ENCODE measurements around the gene LCP2.

LCP2 gene

GRCh38 chr5:170296036-170296934 is 1.3 kb downstream of the LCP2 start:
- no peak for DNase-seq (ENCODE audit: low read depth)

- no peak for DNase-seq (ENCODE audit: low read depth)
Measured at GRCh38 chr5:170294556-170294955, 3.0 kb downstream of the LCP2 start.

DNA sequence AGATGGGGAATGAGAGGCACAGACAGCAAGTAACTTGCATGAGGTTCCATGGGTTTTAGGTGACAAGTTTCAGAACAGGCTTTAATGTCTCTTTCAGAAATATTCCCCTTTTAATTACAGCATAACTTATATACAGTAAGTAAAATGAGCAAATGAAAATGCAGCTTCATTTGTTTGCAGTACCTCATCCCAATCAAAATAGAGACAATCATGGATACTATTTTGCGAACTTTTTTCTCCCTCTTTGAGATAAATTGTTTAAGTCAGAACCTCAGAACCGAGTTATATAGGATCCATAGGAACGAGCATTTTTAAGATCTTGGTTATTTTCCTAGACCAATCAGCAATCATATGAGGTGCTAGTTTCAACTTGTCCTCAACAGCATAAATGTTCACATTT is 3.5 kb downstream of the LCP2 start:
- no peak for DNase-seq (ENCODE audit: low read depth)

GRCh38 chr5:170293273-170293672 is 4.3 kb downstream of the LCP2 start:
- DNase-seq (ENCODE audit: low read depth): no peak

DNA sequence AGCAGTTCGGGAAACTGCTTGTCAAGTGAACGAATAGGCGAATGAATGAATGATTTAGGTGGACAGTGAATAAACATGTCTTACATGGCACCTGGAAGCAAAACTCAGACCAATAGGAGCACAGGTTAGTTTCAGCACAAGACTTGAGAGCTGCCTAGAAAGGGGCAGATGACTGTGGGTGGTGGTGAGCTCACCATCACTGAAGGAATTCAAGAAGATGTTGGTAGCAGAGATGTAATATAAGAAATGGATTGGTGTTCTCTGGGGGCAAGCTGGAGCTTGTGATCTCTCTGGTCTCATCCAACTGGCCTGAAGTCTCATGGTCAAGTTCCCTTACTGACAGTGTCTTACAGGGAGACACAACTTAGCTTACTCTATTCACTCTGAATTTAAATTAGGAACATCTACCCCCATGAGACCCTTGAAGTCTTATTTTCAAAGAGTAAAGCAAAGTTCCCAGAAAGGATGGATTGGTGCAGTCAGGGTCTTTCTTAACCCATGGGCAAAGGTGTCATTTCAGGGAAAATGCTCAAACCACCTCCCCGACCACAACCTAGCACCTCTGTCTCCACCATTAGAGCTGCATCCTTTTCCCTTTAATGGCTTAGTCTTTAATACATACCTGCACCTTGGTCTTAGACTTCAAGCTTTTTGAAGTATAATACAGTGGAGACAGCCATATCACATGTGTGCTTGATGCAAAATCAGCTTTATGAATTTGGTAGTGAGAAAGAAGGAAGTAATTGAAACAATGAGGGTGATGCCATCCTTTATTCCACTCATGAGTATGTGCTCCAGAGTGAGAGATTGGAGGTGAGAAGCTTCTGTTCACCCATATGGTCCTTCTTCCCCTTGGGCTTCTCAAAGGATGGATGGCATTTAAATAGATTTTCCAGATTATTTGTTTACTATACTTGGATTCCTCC is 5.1 kb downstream of the LCP2 start:
- no peak for DNase-seq (ENCODE audit: low read depth)

GRCh38 chr5:170290498-170290897 is 7.1 kb downstream of the LCP2 start:
- DNase-seq (ENCODE audit: low read depth): no peak

- DNase-seq (ENCODE audit: low read depth): no peak
Measured at GRCh38 chr5:170289764-170290163, 7.8 kb downstream of the LCP2 start.

GRCh38 chr5:170289121-170289520 is 8.5 kb downstream of the LCP2 start:
- no peak for DNase-seq (ENCODE audit: low read depth)

DNA sequence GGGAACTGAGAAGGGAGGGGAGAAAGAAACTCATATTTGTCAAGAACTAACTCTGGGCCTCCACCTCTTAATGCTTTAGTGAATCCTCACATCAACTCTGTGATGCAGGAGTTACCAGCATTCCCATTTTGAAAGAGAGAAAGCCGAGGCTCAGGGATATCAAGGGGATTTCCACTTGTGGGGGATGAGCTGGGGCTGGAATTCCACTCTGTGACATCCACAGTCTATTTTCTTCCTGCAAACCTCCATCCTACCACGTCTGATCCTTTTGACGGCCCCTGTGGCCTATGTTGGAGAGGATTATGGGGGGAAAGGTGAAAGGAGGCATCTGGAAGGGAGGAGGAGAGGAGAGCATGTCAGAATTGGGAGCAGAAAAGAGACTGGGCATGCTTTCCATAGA is 9.0 kb downstream of the LCP2 start:
- DNase-seq (ENCODE audit: low read depth): no peak

DNA sequence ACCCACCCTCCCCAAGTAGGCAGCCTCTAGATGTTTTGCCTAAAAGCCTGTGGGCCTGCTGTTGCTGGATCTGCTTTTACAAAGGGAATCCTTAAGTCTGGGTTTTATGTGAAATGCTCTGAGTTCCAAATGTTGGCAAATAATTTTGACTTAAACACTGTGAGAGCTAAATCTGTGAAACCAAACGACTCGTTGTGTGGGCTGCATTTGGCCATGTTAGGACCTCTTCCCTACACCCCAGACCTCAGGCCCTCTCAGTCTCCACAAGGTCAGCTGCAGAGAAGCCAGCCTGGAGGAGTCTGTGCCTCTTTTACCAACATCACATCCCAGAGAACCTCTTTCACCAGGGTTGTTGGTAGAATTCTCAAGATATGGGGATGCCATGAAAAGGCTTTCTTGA is 9.4 kb downstream of the LCP2 start:
- no peak for DNase-seq (ENCODE audit: low read depth)

DNA sequence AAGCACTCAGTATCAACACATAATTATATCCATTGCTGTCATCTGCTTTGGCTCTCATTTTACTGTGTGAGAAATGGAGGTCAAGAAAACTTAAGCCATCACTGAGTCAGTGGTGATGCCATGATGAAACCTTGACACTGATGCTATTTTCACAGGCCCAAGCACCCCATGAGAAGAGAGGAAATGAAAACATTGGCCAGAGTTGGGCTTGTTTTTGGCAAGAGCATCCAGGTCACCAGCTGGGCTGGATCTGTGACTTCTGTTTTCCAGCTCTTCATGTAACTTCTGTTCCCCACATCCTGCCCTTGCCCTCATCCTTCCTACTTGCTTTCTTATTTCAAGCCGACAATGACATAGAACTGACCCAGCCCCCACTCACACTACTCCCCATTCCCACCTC is 10.0 kb downstream of the LCP2 start:
- DNase-seq (ENCODE audit: low read depth): no peak

GRCh38 chr5:170286386-170286925 is 11.1 kb downstream of the LCP2 start:
- DNase-seq (ENCODE audit: low read depth): no peak

DNA sequence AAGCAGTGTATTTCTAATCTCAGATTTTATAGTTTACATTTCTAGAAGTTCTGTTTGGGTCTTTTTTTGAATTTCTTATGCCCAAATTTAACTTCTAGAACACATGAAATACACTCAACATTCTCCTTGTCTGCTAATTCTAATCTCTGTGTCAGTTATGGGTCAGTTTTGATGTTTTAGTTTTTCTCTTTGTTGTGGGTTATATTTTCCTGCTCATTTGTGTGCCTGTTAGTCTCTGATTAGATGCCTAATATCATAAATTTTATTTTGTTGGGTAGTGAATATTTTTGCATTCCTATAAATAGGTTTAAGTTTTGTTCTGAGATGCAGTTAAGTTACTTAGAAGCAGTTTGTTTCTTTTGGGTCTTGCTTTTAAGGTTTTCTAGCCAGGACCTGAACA is 12.4 kb downstream of the LCP2 start:
- no peak for DNase-seq (ENCODE audit: low read depth)

DNA sequence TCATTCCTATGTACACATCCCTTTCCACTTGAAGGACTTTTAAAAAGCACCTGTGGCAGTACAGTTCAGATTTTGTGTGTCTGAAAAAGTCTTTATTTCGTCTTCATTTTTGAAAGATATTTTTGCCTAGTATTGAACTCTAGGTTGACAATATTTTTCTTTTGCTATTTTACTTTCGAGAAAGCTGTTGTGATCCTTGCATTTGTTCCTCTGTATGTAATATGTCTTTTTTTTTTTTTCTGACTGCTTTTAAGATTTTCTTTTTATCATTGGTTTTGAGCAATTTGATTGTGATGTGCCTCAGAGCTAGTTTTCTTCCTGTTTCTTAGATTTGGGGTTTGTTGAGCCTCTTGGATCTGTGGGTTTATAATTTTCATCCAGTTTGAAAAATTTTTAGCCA is 13.3 kb downstream of the LCP2 start:
- DNase-seq (ENCODE audit: low read depth): no peak

GRCh38 chr5:170283296-170283695 is 14.3 kb downstream of the LCP2 start:
- DNase-seq (ENCODE audit: low read depth): no peak

GRCh38 chr5:170280011-170280493 is 17.5 kb downstream of the LCP2 start:
- DNase-seq (ENCODE audit: low read depth): no peak

- DNase-seq (ENCODE audit: low read depth): no peak
Measured at GRCh38 chr5:170279459-170279817, 18.1 kb downstream of the LCP2 start.

DNA sequence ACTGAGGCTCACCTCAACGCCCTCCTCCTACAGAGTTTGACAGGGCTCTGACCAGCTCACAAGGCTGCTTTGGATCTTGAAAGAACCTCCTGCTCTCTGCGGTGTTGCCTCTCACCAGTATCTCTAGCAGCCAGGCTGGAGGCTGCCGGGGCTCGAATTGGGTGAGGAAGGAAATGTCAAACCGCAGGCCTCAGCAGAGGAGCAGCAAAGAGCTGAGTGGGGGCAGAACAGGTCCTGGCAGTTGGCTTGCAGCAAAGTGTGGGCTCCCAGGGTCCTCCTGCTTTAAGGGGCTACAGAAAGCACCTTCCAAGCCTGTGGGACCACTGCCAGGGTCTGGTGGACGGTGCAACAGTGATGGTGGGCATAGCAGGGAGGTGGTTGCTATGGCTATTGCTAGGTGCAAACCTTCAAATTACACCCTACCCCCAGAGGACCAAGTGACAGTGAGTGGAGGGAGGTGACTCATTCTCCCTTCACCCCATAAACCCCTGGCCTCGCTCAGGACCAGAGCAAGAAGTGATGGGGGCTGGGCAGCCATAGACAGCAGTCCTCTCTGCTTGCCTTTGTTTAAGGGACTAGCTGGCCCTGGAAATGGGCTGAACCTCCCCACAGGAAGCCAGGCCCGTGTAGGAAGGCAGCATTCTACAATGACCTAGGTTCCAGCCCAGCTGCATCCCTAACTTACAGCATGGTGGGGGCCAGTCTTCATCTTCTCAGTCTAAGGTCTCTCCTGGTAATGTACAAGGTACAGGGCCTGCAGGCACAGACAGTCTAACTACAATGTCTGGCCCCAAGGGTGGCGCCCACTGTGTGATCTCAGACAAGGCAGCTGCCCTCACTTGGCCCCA is 18.7 kb downstream of the LCP2 start:
- peak; percentile 81 for DNase-seq (ENCODE audit: low read depth)

DNA sequence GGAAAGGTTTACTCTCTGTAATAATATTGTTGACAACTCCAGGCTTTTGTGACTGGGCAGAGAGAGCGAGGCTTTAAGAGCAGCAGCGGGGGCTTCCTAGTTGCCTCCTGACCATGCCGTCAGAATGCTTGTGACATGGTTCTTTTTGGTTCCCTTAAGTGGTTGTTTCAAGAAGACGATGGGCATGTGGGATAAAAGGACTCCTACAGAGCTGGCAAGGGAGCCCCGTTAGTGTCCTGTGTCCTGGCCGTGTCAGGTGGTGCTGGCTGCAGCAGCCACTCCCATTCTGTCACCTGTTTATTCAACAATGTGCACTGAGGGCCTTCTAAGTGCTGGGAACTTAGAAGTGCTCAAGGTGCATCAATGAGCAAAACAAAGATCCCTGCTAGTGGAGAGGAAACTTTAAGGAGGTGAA is 19.7 kb downstream of the LCP2 start:
- DNase-seq (ENCODE audit: low read depth): no peak

DNA sequence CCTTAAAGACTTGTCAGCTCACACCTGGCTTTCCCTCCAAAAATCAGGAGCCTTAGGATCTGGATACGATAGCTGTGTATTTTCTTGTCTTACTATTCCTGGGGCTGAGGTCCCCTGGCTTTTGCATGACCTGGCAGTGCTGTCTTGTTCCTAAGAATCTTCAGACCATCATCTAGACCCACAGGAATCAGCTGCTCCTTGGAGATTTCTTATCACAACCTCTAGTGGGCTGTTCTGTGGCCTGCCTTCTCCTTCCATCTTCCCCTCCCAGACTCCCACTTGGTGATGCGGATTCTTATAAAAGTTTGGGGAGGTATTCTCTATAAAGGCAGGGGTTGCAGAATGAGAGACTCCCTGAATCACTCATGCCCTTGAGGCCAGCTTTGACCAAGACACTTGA is 21.4 kb downstream of the LCP2 start:
- DNase-seq (ENCODE audit: low read depth): no peak

GRCh38 chr5:170275376-170275994 is 22.1 kb downstream of the LCP2 start:
- peak; percentile 58 for DNase-seq (ENCODE audit: low read depth)

Measured in T follicular helper cell (primary cell).